ENCODE data around the gene ENAH.
"Not testable (repeated sequence)": the region's sequence is repeated elsewhere in the genome, so short reads cannot be mapped to it uniquely, and the experiment has no call there.

DNA sequence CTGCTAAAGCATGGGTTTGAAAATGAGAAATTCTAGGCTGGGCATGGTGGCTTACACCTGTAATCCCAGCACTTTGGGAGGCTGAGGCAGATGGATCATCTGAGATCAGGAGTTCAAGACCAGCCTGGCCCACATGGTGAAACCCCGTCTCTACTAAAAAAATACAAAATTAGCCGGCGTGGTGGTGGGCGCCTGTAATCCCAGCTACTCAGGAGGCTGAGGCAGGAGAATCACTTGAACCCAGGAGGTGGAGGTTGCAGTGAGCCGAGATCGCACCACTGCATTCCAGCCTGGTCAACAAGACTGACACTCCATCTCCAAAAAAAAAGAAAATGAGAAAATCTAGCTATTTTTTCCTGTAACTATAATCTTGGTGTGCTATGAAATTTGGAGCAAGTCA is 40.8 kb upstream of the ENAH start:
- TF ChIP-seq, protein P1, sequence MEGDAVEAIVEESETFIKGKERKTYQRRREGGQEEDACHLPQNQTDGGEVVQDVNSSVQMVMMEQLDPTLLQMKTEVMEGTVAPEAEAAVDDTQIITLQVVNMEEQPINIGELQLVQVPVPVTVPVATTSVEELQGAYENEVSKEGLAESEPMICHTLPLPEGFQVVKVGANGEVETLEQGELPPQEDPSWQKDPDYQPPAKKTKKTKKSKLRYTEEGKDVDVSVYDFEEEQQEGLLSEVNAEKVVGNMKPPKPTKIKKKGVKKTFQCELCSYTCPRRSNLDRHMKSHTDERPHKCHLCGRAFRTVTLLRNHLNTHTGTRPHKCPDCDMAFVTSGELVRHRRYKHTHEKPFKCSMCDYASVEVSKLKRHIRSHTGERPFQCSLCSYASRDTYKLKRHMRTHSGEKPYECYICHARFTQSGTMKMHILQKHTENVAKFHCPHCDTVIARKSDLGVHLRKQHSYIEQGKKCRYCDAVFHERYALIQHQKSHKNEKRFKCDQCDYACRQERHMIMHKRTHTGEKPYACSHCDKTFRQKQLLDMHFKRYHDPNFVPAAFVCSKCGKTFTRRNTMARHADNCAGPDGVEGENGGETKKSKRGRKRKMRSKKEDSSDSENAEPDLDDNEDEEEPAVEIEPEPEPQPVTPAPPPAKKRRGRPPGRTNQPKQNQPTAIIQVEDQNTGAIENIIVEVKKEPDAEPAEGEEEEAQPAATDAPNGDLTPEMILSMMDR (IDR thresholded peaks at IDR 0.05) = not testable (repeated sequence)
- TF ChIP-seq POLR2A (IDR thresholded peaks at IDR 0.05) = not testable (repeated sequence)

Measured in esophagus squamous epithelium (tissue), 4 donors.